HEK293T (cell line): ENCODE data around the gene RPP30.

Source experiments
- FOXK2 ChIP-seq: fragments of 450-650 bp; IDR thresholded peaks from 2 replicates; pipeline ENCODE4 v1.6.1; 2016; ENCODE audit warnings: mild to moderate bottlenecking
- SUZ12 ChIP-seq: fragments of 450-650 bp; IDR thresholded peaks from 2 replicates; pipeline ENCODE4 v1.6.1; 2016; ENCODE audit warnings: mild to moderate bottlenecking

DNA sequence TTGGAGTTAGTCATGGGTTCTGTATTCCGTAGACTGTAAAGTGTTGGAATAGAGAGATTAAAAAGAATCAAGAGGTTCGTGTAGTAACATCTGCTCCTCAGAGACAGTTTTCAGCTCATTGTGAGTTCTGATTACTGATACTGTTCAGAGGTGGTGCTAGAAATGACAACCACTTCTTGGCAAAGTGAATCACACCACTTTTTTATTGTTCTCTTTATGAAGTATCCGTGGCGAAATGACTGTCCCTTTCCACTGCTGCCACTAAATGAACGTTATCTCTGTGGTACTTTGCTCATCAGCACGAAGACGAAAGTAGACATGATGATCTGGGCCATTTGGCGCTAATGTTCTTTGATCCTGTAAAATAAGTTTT is 860 bp downstream of the RPP30 start:
- TF ChIP-seq SUZ12 = no peak
- no peak for TF ChIP-seq FOXK2
